ENCODE data around the gene NFAM1. TPM values are rescaled to one million over a fixed set of nuclear protein-coding genes. Genes with fewer than 3 reads are reported as not detected.

The NFAM1 gene
- total and polyA plus RNA-seq, 2 experiments from 2014 or later = 0.11 to 0.49 TPM

DNA sequence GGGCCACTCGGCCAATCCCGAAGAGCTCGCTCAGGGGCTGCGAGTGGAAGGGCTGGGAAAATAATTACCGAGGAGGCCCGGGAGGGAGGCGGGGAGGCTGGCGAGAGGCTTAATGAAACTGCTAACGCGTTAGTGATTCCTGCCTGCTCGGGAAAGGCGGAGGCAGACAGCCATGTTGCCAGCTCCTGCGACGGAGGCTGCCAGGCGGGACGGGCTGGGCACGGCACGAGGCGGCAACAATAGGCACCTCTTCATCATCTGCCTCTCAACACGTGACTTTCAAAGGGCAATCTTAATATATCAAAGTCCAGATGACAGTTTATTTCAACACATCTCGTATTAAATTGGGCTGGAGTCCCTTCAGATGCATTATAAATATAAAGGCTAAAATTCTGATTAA is 93.7 kb downstream of the NFAM1 start:
- H3K9me2 ChIP-seq (ENCODE audit: insufficient read depth) = no peaks in the 10 kb centered on the region
- peaks cover 14% of the 10 kb centered on the region for H3K27me3 ChIP-seq (ENCODE audit: insufficient read depth)
- Mint-ChIP-seq H3K4me3 (no peak overlapping the region), H3K36me3 (ENCODE audit: low read depth) (no peaks in the 10 kb centered on the region), H3K27ac (no peak overlapping the region), H3K9me3 (no peaks in the 10 kb centered on the region), H3K27me3 (ENCODE audit: insufficient read depth, low read depth, poor library complexity) (peaks cover 32% of the 10 kb centered on the region), H3K4me1 (peaks cover 39% of the 10 kb centered on the region)
- peaks cover 5% of the 10 kb centered on the region; the same call in 1 of the 2 replicates for H4K20me1 ChIP-seq (replicated peaks; ENCODE audit: insufficient read depth)
- peaks cover 3% of the 10 kb centered on the region for H3K79me2 ChIP-seq (replicated peaks; ENCODE audit: insufficient read depth)
- peaks cover 9% of the 10 kb centered on the region for H3K4me1 ChIP-seq (ENCODE audit: insufficient read depth)
- H2AFZ ChIP-seq = no peak overlapping the region
- no peaks in the 10 kb centered on the region for H3K36me3 ChIP-seq (ENCODE audit: insufficient read depth)
- ATAC-seq (no peak), DNase-seq (ENCODE audit: low spot score) (no peak)
- H3K4me2 ChIP-seq = no peak overlapping the region
- H3F3A ChIP-seq (replicated peaks; ENCODE audit: low read depth) = no peaks in the 10 kb centered on the region
- TF ChIP-seq, protein P1, sequence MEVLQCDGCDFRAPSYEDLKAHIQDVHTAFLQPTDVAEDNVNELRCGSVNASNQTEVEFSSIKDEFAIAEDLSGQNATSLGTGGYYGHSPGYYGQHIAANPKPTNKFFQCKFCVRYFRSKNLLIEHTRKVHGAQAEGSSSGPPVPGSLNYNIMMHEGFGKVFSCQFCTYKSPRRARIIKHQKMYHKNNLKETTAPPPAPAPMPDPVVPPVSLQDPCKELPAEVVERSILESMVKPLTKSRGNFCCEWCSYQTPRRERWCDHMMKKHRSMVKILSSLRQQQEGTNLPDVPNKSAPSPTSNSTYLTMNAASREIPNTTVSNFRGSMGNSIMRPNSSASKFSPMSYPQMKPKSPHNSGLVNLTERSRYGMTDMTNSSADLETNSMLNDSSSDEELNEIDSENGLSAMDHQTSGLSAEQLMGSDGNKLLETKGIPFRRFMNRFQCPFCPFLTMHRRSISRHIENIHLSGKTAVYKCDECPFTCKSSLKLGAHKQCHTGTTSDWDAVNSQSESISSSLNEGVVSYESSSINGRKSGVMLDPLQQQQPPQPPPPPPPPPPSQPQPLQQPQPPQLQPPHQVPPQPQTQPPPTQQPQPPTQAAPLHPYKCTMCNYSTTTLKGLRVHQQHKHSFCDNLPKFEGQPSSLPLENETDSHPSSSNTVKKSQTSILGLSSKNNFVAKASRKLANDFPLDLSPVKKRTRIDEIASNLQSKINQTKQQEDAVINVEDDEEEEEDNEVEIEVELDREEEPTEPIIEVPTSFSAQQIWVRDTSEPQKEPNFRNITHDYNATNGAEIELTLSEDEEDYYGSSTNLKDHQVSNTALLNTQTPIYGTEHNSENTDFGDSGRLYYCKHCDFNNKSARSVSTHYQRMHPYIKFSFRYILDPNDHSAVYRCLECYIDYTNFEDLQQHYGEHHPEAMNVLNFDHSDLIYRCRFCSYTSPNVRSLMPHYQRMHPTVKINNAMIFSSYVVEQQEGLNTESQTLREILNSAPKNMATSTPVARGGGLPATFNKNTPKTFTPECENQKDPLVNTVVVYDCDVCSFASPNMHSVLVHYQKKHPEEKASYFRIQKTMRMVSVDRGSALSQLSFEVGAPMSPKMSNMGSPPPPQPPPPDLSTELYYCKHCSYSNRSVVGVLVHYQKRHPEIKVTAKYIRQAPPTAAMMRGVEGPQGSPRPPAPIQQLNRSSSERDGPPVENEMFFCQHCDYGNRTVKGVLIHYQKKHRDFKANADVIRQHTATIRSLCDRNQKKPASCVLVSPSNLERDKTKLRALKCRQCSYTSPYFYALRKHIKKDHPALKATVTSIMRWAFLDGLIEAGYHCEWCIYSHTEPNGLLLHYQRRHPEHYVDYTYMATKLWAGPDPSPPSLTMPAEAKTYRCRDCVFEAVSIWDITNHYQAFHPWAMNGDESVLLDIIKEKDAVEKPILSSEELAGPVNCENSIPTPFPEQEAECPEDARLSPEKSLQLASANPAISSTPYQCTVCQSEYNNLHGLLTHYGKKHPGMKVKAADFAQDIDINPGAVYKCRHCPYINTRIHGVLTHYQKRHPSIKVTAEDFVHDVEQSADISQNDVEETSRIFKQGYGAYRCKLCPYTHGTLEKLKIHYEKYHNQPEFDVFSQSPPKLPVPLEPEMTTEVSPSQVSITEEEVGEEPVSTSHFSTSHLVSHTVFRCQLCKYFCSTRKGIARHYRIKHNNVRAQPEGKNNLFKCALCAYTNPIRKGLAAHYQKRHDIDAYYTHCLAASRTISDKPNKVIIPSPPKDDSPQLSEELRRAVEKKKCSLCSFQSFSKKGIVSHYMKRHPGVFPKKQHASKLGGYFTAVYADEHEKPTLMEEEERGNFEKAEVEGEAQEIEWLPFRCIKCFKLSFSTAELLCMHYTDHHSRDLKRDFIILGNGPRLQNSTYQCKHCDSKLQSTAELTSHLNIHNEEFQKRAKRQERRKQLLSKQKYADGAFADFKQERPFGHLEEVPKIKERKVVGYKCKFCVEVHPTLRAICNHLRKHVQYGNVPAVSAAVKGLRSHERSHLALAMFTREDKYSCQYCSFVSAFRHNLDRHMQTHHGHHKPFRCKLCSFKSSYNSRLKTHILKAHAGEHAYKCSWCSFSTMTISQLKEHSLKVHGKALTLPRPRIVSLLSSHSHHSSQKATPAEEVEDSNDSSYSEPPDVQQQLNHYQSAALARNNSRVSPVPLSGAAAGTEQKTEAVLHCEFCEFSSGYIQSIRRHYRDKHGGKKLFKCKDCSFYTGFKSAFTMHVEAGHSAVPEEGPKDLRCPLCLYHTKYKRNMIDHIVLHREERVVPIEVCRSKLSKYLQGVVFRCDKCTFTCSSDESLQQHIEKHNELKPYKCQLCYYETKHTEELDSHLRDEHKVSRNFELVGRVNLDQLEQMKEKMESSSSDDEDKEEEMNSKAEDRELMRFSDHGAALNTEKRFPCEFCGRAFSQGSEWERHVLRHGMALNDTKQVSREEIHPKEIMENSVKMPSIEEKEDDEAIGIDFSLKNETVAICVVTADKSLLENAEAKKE (CRISPR knock-in tag; IDR thresholded peaks at IDR 0.05) = no peak
- no peak for TF ChIP-seq STAT1 (IDR thresholded peaks at IDR 0.05; ENCODE audit: unreplicated experiment)
- TF ChIP-seq, protein P2, sequence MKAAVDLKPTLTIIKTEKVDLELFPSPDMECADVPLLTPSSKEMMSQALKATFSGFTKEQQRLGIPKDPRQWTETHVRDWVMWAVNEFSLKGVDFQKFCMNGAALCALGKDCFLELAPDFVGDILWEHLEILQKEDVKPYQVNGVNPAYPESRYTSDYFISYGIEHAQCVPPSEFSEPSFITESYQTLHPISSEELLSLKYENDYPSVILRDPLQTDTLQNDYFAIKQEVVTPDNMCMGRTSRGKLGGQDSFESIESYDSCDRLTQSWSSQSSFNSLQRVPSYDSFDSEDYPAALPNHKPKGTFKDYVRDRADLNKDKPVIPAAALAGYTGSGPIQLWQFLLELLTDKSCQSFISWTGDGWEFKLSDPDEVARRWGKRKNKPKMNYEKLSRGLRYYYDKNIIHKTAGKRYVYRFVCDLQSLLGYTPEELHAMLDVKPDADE (IDR thresholded peaks at IDR 0.05) = no peak
- no peak for TF ChIP-seq CREB1 (CRISPR knock-in tag; IDR thresholded peaks at IDR 0.05; ENCODE audit: low read depth)
- TF ChIP-seq ZNF331 (CRISPR knock-in tag; IDR thresholded peaks at IDR 0.05; ENCODE audit: low read depth) = no peak
- no peak overlapping the region for H3K4me3 ChIP-seq
- H3K27ac ChIP-seq (ENCODE audit: low read depth) = no peak overlapping the region

DNA sequence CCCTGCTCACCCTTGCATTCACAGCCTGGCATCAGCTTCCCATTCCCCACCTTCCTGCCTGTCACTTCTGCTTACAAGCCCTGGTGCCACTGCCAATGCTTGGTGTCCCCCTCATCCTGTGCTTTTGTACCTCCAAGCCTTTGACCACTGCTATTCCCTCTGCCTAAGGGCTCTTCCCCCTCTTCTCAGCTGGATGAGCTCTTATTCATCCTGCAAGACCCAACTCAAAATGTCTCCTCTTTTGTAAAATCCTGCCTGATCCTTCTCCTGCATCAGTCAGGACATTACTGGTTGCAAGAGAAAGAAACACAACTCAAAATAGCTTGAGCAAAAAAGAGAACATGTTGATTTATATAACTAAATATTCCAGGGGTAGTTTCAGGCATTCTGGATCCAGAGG is 94.8 kb downstream of the NFAM1 start:
- H3K79me2 ChIP-seq (replicated peaks; ENCODE audit: insufficient read depth) = peaks cover 3% of the 10 kb centered on the region
- H3K27ac Mint-ChIP-seq = no peak overlapping the region
- H3K36me3 Mint-ChIP-seq (ENCODE audit: low read depth) = no peaks in the 10 kb centered on the region
- peaks cover 6% of the 10 kb centered on the region; the same call in 1 of the 2 replicates for H3K27me3 ChIP-seq (ENCODE audit: insufficient read depth)
- peaks cover 27% of the 10 kb centered on the region for H3K27me3 Mint-ChIP-seq (ENCODE audit: insufficient read depth, low read depth, poor library complexity)
- DNase-seq (ENCODE audit: low spot score) (no peak), ATAC-seq (no peak)
- H3K4me1 ChIP-seq (ENCODE audit: insufficient read depth) = peaks cover 4% of the 10 kb centered on the region; the same call in 1 of the 2 replicates
- H3K4me3 ChIP-seq = no peak overlapping the region
- no peaks in the 10 kb centered on the region for H3K36me3 ChIP-seq (ENCODE audit: insufficient read depth)
- H3K4me1 Mint-ChIP-seq = peaks cover 34% of the 10 kb centered on the region
- no peak overlapping the region for H2AFZ ChIP-seq
- H3K4me2 ChIP-seq = no peak overlapping the region
- no peak overlapping the region for H3K27ac ChIP-seq (ENCODE audit: low read depth)
- H3K4me3 Mint-ChIP-seq = no peak overlapping the region
- H3F3A ChIP-seq (replicated peaks; ENCODE audit: low read depth) = no peaks in the 10 kb centered on the region
- H3K9me3 Mint-ChIP-seq = no peaks in the 10 kb centered on the region
- H4K20me1 ChIP-seq (replicated peaks; ENCODE audit: insufficient read depth) = peaks cover 5% of the 10 kb centered on the region; the same call in 1 of the 2 replicates
- H3K9me2 ChIP-seq (ENCODE audit: insufficient read depth) = no peaks in the 10 kb centered on the region
- TF ChIP-seq ZNF114 (CRISPR knock-in tag; IDR thresholded peaks at IDR 0.05) (no peak), CREB1 (CRISPR knock-in tag; IDR thresholded peaks at IDR 0.05; ENCODE audit: low read depth) (no peak), POLR2AphosphoS5 (IDR thresholded peaks at IDR 0.05; ENCODE audit: low read depth) (no peak), ZNF331 (CRISPR knock-in tag; IDR thresholded peaks at IDR 0.05; ENCODE audit: low read depth) (no peak)
- TF ChIP-seq, protein P3, sequence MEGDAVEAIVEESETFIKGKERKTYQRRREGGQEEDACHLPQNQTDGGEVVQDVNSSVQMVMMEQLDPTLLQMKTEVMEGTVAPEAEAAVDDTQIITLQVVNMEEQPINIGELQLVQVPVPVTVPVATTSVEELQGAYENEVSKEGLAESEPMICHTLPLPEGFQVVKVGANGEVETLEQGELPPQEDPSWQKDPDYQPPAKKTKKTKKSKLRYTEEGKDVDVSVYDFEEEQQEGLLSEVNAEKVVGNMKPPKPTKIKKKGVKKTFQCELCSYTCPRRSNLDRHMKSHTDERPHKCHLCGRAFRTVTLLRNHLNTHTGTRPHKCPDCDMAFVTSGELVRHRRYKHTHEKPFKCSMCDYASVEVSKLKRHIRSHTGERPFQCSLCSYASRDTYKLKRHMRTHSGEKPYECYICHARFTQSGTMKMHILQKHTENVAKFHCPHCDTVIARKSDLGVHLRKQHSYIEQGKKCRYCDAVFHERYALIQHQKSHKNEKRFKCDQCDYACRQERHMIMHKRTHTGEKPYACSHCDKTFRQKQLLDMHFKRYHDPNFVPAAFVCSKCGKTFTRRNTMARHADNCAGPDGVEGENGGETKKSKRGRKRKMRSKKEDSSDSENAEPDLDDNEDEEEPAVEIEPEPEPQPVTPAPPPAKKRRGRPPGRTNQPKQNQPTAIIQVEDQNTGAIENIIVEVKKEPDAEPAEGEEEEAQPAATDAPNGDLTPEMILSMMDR (conservative IDR thresholded peaks at IDR 0.05; ENCODE audit: low read depth in 2 of 2) = no peak
- TF ChIP-seq, protein P4, sequence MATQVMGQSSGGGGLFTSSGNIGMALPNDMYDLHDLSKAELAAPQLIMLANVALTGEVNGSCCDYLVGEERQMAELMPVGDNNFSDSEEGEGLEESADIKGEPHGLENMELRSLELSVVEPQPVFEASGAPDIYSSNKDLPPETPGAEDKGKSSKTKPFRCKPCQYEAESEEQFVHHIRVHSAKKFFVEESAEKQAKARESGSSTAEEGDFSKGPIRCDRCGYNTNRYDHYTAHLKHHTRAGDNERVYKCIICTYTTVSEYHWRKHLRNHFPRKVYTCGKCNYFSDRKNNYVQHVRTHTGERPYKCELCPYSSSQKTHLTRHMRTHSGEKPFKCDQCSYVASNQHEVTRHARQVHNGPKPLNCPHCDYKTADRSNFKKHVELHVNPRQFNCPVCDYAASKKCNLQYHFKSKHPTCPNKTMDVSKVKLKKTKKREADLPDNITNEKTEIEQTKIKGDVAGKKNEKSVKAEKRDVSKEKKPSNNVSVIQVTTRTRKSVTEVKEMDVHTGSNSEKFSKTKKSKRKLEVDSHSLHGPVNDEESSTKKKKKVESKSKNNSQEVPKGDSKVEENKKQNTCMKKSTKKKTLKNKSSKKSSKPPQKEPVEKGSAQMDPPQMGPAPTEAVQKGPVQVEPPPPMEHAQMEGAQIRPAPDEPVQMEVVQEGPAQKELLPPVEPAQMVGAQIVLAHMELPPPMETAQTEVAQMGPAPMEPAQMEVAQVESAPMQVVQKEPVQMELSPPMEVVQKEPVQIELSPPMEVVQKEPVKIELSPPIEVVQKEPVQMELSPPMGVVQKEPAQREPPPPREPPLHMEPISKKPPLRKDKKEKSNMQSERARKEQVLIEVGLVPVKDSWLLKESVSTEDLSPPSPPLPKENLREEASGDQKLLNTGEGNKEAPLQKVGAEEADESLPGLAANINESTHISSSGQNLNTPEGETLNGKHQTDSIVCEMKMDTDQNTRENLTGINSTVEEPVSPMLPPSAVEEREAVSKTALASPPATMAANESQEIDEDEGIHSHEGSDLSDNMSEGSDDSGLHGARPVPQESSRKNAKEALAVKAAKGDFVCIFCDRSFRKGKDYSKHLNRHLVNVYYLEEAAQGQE (IDR thresholded peaks at IDR 0.05; ENCODE audit: unreplicated experiment) = no peak

All from GM23338 (cell line).